Spleen (tissue), 11 donors: Measurements from ENCODE around the gene ARID1A. TPM values are rescaled to one million over a fixed set of nuclear protein-coding genes. Genes with fewer than 3 reads are reported as not detected.

ENCODE experiments used
- DNase-seq: peaks from one replicate; pipeline ENCODE4 v3.0.0-alpha.2; 2020
- H3K27ac ChIP-seq, 8 donors: fragments of 200-600 bp; sonication (generic) in 7 of 8; 1 replicate in 4 of 8; 2 replicates in 4 of 8; pipeline versions ENCODE4 v1.5.0 to v1.8.0; 2016 to 2021; ENCODE audit warnings: inconsistent platforms in 4 of 8, mild to moderate bottlenecking in 4 of 8, moderate library complexity in 1 of 8
- H3K27me3 ChIP-seq, 7 donors: fragments of 200-600 bp; sonication (generic) in 6 of 7; replicated peaks in 1 of 7; 1 replicate in 4 of 7; 2 replicates in 3 of 7; pipeline versions ENCODE4 v1.5.0 to v1.8.0; 2016 to 2021; ENCODE audit warnings: inconsistent platforms in 3 of 7, mild to moderate bottlenecking in 1 of 7
- H3K36me3 ChIP-seq, 6 donors: fragments of 200-600 bp; sonication (generic) in 5 of 6; 1 replicate in 4 of 6; 2 replicates in 2 of 6; pipeline versions ENCODE4 v1.5.0 to v1.8.0; 2016 to 2021; ENCODE audit warnings: inconsistent platforms in 2 of 6
- H3K4me1 ChIP-seq, 6 donors: fragments of 200-600 bp; sonication (generic) in 5 of 6; 1 replicate in 3 of 6; 2 replicates in 3 of 6; pipeline versions ENCODE4 v1.5.0 to v1.8.0; 2016 to 2021; ENCODE audit warnings: inconsistent platforms in 3 of 6
- H3K4me3 ChIP-seq, 8 donors: fragments of 200-600 bp; sonication (generic) in 7 of 8; 1 replicate in 4 of 8; 2 replicates in 4 of 8; pipeline versions ENCODE4 v1.5.0 to v1.8.0; 2016 to 2021; ENCODE audit warnings: inconsistent platforms in 4 of 8, mild to moderate bottlenecking in 4 of 8, moderate library complexity in 2 of 8
- H3K9me3 ChIP-seq, 8 donors: fragments of 200-600 bp; sonication (generic) in 7 of 8; 1 replicate in 4 of 8; 2 replicates in 4 of 8; pipeline versions ENCODE4 v1.5.0 to v1.8.0; 2016 to 2021; ENCODE audit warnings: inconsistent platforms in 4 of 8
- CTCF ChIP-seq, 11 experiments: fragments of 200-600 bp in 7 of 11; fragments of 450-650 bp in 4 of 11; sonication (generic) in 4 of 11; IDR thresholded peaks in 8 of 11; conservative IDR thresholded peaks in 3 of 11; 1 replicate in 7 of 11; 2 replicates in 4 of 11; pipeline versions ENCODE4 v1.4.0 to v1.8.0; 2016 to 2021; ENCODE audit warnings: antibody characterized with exemption in 11 of 11, inconsistent platforms in 4 of 11, mild to moderate bottlenecking in 1 of 11
- POLR2A ChIP-seq, 3 donors: fragments of 450-650 bp; IDR thresholded peaks; one replicate each; pipeline ENCODE4 v1.5.1; 2017; ENCODE audit warnings: antibody characterized with exemption in 3 of 3, mild to moderate bottlenecking in 1 of 3
- POLR2AphosphoS5 ChIP-seq, 3 donors: sonication (generic); formaldehyde crosslinking; IDR thresholded peaks; one replicate each; pipeline ENCODE4 v1.5.1; 2017; ENCODE audit warnings: antibody characterized with exemption in 3 of 3
- WGBS, 5 donors: extraction: QIAGEN DNeasy Blood & Tissue Kit in 3 of 5; methylation state at CpG; one replicate each; pipeline versions ENCODE4 v1.1.5 to v1.1.7; 2013 to 2018; 5-methylcytosine and 5-hydroxymethylcytosine counted together
- intact Hi-C: fragments of 100-400 bp; cut with DNase I; formaldehyde crosslinking; loops from one replicate; pipeline ENCODE4 v1.15.0; 2023; ENCODE audit warnings: low total_unique reads
- polyA plus RNA-seq, 3 donors: library from polyadenylated mRNA; stranded (reverse); fragments of 200-250 nt; gene quantifications; one replicate each; pipeline ENCODE4 v1.2.1, GENCODE V29; 2013
- total RNA-seq, 7 donors: library from RNA; depleted of rRNA in 3 of 7; stranded (reverse); fragments of >200 nt in 3 of 7; fragmentation: NEBNext Ultra II Directional in 4 of 7; extraction: Animal tissue kit (Norgen Biotek cat#: 25700) in 4 of 7; gene quantifications; one replicate each; pipeline versions ENCODE4 v1.1.0 to v1.2.1, GENCODE V29; 2016 to 2021
- donor health status: healthy with polysubstance abuse.
- donor health status: DM: no; HTN: no; CAD: no; lungs with moderate emphysema.
- donor health status: DM: no; HTN: no; CAD: no.
- donor health status: Bipolar disorder and iron deficiency.
- donor health status: healthy.
- donor health status: DM: no; HTN: no; CAD: no.
- donor health status: DM: yes; HTN: yes; CAD: no.

The ARID1A gene
- total and polyA plus RNA-seq, 10 donors = 9.8 to 121 (median 91.8) TPM

DNA sequence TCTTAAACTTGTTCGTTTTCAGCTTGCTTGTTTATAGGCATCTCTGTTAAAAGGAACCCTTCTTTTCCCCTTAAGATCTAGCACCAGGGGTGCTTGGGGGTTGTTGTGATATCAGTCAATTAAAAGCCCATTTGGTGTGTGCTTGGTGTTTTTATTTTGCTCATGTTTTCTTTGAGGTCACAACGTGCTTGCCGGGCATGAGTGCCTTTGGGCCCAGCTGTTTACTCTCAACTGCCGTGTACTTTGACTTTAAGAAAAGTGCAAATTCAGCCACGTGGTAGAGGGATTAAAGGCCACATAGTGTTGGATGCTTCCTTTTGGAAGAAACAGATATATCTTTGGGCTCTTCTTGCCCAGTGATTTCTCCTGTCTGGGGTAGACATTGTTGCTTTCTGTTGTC is 10.5 kb downstream of the ARID1A start:
- peak overlapping the region in 1 of 8 donors; percentile 29 for H3K4me3 ChIP-seq
- intact Hi-C loops = no loop called here
- DNase-seq = no peak

DNA sequence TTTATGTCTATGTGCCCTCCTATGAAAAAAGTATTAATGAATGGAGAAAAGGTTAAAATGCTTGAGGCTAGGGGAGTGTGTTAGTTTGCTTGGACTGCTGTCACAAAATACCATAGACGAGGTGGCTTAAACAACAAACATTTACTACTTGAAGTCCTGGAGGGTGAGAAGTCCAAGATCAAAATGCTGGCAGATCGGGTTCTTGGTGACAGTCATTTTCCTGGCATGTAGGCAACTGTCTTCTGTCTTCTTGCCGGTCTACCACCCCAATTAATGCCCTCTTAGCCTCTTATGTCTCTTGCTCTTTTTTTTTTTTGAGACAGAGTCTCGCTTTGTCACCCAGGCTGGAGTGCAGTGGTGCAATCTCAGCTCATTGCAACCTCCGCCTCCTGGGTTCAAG is 15.0 kb downstream of the ARID1A start:
- no peak for DNase-seq
- intact Hi-C loops = no loop called here
- peaks cover 0 to 68% (median 15%) of the 10 kb centered on the region in 6 donors for H3K36me3 ChIP-seq
- TF ChIP-seq POLR2AphosphoS5 (IDR thresholded peaks at IDR 0.05) = no peak
- TF ChIP-seq POLR2A (IDR thresholded peaks at IDR 0.05) = no peak
- TF ChIP-seq CTCF (IDR thresholded peaks at IDR 0.05 in 8 of 11, conservative IDR thresholded peaks at IDR 0.05 in 3 of 11) = no peak
- H3K4me1 ChIP-seq = peaks cover 44 to 99% (median 85%) of the 10 kb centered on the region in 6 donors
- no peaks in the 10 kb centered on the region for H3K9me3 ChIP-seq
- H3K27me3 ChIP-seq = no peaks in the 10 kb centered on the region
- H3K4me3 ChIP-seq = no peak overlapping the region
- no peak overlapping the region for H3K27ac ChIP-seq
- WGBS, 5 donors = 79 to 92% (median 85%) methylated on average over 5 of the region's 5 CpGs

More for the DNA sequence above, 10.5 kb downstream of the ARID1A start:
- peaks cover 0 to 31% (median 11%) of the 10 kb centered on the region in 6 donors for H3K36me3 ChIP-seq
- WGBS, 5 donors = 8 to 15% (median 12%) methylated on average over 5 of the region's 5 CpGs
- H3K9me3 ChIP-seq = no peaks in the 10 kb centered on the region
- no peak for TF ChIP-seq CTCF (IDR thresholded peaks at IDR 0.05 in 8 of 11, conservative IDR thresholded peaks at IDR 0.05 in 3 of 11)
- TF ChIP-seq POLR2AphosphoS5 (IDR thresholded peaks at IDR 0.05) = no peak
- no peak for TF ChIP-seq POLR2A (IDR thresholded peaks at IDR 0.05)
- H3K27ac ChIP-seq = peak overlapping the region in 6 of 8 donors; percentile 6 to 70 (median 50)
- peaks cover 64 to 99% (median 86%) of the 10 kb centered on the region in 6 donors for H3K4me1 ChIP-seq
- H3K27me3 ChIP-seq = no peaks in the 10 kb centered on the region

DNA sequence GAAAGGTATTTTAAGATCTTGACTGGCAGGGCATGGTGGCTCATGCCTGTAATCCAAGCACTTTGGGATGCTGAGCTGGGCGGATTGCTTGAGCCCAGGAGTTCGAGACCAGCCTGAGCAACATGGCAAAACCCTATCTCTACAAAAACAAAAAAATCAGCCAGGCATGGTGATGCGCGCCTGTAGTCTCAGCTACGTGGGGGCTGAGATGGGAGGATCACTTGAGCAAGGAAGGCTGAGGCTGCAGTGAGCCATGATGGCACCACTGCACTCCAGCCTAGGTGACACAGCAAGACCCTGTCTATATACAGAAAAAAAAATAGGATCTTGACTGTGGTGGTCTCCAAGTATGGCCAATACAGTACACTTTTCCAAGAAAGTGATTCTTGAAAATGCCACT is 16.0 kb downstream of the ARID1A start:
- DNase-seq = no peak
- 90 to 98% (median 92%) methylated on average over 5 of the region's 5 CpGs for whole genome bisulfite sequencing, 5 donors
- no peaks in the 10 kb centered on the region for H3K27me3 ChIP-seq
- no peak for TF ChIP-seq POLR2A (IDR thresholded peaks at IDR 0.05)
- TF ChIP-seq POLR2AphosphoS5 (IDR thresholded peaks at IDR 0.05) = peak in 2 of 3 donors; percentile 10 to 22
- H3K9me3 ChIP-seq = no peaks in the 10 kb centered on the region
- peak overlapping the region in 1 of 8 donors; percentile 13 for H3K27ac ChIP-seq
- H3K36me3 ChIP-seq = peaks cover 0 to 69% (median 15%) of the 10 kb centered on the region in 6 donors
- peaks cover 41 to 99% (median 85%) of the 10 kb centered on the region in 6 donors for H3K4me1 ChIP-seq
- intact Hi-C loops = no loop called here
- H3K4me3 ChIP-seq = no peak overlapping the region

- H3K27ac ChIP-seq = peak overlapping the region in 3 of 8 donors; percentile 18 to 57 (median 56)
- H3K9me3 ChIP-seq = no peaks in the 10 kb centered on the region
- 62 to 74% (median 69%) methylated on average over 2 of the region's 2 CpGs for WGBS, 5 donors
- DNase-seq = no peak
- H3K4me1 ChIP-seq = peaks cover 49 to 100% (median 98%) of the 10 kb centered on the region in 6 donors
- H3K36me3 ChIP-seq = peaks cover 0 to 61% (median under 1%) of the 10 kb centered on the region in 6 donors
- no peak overlapping the region for H3K4me3 ChIP-seq
- H3K27me3 ChIP-seq = no peaks in the 10 kb centered on the region
- intact Hi-C loops = loop anchor here (5.0 kb wide), 1 partner anchor 35 kb away; no protein-coding TSS in a partner anchor
- TF ChIP-seq POLR2AphosphoS5 (IDR thresholded peaks at IDR 0.05) (no peak), CTCF (IDR thresholded peaks at IDR 0.05 in 8 of 11, conservative IDR thresholded peaks at IDR 0.05 in 3 of 11) (no peak), POLR2A (IDR thresholded peaks at IDR 0.05) (no peak)
These were observed 21.2 kb downstream of the ARID1A start for GRCh38 chr1:26717017-26717491.
